IPS DF 4.7 (cell line): ENCODE data around the gene POU2F1.

Experiments used
- DNase-seq: peaks from one replicate; pipeline ENCODE4 v3.0.0-alpha.2; 2013; ENCODE audit warnings: low spot score; ENCODE audit errors: extremely low read depth

The POU2F1 gene

DNA sequence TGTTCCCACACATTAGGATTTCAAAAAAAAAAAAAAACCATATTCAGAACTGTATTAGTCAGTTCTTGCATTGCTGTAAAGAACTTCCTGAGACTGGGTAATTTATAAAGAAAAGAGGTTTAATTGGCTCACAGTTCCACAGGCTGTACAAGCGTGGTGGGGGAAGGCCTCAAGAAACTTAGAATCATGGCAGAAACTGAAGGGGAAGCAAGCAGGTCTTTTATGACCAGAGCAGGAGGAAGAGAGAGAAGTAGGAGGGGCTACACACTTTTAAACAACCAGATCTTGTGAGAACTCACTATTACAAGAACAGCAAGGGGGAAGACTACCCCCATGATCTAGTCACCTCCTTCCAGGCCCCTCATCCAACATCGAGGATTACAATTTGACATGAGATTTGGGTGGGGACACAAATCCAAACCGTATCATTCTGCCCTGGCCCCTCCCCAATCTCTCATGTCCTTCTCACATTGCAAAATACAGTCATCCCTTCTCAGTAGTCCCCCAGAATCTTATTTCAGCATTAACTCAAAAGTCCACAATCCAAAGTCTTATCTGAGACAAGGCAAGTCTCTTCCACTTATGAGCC lies 51.8 kb downstream of the POU2F1 start:
- DNase-seq, result no peak

- DNase-seq, result no peak
These were observed 52.5 kb downstream of the POU2F1 start for GRCh38 chr1:167273027-167273800.

DNA sequence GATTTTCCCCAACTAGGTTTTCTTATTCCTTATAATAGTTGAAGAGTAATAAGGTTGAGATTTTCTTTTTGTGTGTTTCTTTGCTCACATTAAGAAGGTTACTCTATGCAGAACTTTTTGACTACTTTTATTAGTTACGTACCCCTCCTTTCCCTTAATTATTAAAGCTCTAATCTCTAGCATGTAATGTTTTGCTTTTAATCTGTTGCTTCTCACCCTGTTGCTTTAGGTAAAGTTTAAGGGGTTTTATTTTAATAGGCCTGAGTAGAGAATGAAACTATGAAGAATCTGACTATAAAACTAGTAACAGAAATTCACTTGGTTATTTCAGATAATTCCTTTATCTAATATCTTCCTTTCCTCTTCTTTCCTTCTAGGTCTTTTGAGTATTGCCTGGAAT lies 53.4 kb downstream of the POU2F1 start:
- no peak for DNase-seq

DNA sequence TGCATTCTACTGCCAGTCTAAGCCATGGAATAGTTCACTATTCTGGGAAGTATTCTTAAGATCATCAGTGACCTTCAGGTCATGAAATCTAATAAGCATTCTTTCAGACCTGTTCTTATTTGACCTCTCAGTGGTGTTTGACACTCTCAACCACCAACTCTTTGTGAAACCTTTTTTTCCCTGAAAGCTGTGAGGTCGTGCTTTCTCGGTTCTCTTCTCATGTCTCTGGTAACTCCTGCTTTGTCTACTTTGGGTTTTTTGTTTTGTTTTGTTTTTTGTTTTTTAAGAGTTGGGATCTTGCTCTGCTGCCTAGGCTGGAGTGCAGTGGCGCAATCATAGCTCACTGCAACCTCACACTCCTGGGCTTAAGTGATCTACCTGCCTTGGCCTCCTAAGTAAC lies 56.3 kb downstream of the POU2F1 start:
- DNase-seq, result no peak

DNA sequence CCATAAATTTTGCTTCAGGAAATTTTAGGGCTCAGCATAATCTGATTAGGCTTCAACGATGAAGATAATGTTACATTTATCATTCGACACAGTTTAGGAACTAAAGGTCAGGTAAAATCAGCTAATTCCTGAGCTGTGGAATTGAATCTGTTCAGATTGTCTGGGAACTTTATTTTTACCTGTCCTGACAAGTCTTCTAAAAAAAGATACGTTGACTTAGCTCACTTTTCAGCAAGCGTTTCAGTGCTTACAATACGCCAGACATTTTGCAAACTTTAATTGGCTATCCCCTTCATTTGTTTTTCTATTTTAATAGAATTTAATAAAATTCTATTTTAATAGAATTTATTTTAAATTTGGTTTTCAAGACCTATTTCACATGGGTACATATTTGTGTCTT lies 57.8 kb downstream of the POU2F1 start:
- DNase-seq, result no peak

GRCh38 chr1:167280912-167281311 lies 60.2 kb downstream of the POU2F1 start:
- no peak for DNase-seq

- DNase-seq, result no peak
These were observed 67.8 kb downstream of the POU2F1 start for GRCh38 chr1:167288390-167289074.

DNA sequence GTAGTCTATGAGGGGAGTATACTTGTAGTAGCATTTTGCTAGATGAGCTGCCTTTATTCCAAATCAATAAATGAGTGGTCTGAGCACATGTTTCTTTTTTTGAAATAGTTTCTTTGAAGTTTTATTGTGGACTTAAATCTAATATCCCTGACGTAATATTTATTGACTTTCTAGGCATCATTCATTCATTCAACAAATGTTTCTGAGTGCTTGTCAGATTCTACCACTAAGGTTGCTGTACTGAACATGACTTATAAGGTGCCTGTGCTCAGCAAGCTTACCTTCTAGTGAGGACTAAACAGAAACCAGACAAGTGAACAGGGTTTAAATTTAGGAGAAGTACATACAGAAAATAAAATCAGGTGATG lies 68.4 kb downstream of the POU2F1 start:
- DNase-seq, result no peak

GRCh38 chr1:167289966-167290365 lies 69.3 kb downstream of the POU2F1 start:
- no peak for DNase-seq

- DNase-seq, result no peak
These were observed 71.0 kb downstream of the POU2F1 start for GRCh38 chr1:167291539-167292185.

DNA sequence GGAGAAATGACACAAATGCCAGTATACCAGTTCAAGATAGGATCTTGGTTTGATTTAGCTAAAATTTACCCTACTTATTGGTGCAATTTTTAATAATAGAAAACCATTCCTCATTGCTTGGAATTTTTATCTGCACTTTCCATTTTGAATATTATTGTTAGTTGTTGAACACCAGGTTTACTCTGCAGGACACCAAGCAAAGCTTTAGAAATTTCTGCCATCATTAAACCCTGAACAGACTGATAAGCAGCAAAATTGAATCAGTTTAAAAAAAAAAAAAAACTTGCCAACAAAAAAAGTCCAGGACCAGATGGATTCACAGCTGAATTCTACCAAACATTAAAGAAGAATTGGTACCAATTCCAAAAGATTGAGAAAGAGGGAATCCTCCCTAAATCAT lies 71.5 kb downstream of the POU2F1 start:
- DNase-seq, result no peak

- no peak for DNase-seq
These were observed 72.4 kb downstream of the POU2F1 start for GRCh38 chr1:167293057-167293456.

DNA sequence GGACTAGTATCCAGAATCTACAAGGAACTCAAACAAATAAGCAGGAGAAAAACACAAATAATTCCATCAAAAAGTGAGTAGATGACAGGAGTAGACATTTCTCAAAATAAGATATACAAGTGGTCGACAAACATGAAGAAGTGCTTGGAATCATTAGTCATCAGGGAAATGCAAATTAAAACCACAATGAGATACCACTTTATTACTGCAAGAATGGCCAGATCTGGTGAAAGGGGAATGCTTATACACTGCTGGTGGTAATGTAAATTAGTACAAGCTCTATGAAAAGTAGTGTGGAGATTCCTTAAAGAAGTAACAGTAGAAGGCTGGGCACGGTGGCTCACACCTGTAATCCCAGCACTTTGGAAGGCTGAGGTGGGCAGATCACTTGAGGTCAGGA lies 73.8 kb downstream of the POU2F1 start:
- DNase-seq, result no peak

- DNase-seq, result no peak
These were observed 76.8 kb downstream of the POU2F1 start for GRCh38 chr1:167297222-167298214.

GRCh38 chr1:167298325-167298724 lies 77.6 kb downstream of the POU2F1 start:
- no peak for DNase-seq

- no peak for DNase-seq
These were observed 80.7 kb downstream of the POU2F1 start for GRCh38 chr1:167301355-167301754.

DNA sequence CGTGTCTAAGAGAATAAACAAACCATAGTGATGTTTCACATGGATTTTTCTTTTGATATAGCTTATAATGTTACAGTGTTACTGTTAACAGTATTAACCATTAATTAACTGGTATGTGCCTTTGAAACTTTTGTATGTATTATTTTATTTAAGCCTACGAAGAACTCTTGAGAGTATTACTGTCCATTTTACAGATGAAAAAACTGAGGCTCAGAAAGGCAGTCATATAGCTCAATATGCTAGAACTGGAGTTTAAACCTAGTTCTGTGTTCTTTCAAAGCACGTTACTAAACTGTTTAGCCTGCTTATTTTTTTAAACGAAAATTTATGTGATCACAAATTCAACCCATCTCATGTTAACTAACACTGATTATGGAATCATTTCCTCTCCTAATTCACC lies 83.5 kb downstream of the POU2F1 start:
- no peak for DNase-seq

- no peak for DNase-seq
These were observed 84.5 kb downstream of the POU2F1 start for GRCh38 chr1:167305059-167305705.

GRCh38 chr1:167305706-167306277 lies 85.1 kb downstream of the POU2F1 start:
- no peak for DNase-seq

- no peak for DNase-seq
These were observed 90.0 kb downstream of the POU2F1 start for GRCh38 chr1:167310732-167311131.
